H1 (cell line): Measurements from ENCODE around the gene MCHR1. TPM values are rescaled to one million over a fixed set of nuclear protein-coding genes. Genes with fewer than 3 reads are reported as not detected.
A peak's percentile ranks its signal among the peaks of the same experiment; 100 is the strongest.

Source experiments
- CTCF ChIA-PET: fragments of 300-600 bp; sonication (Branson Sonifier 250); formaldehyde crosslinking; loops from one replicate; lab custom pipeline; 2021; ENCODE audit not compliant: partially characterized antibody; lab: Charles Lee
- POLR2A ChIA-PET: fragments of 300-600 bp; sonication (Branson Sonifier 250); formaldehyde crosslinking; loops from one replicate; lab custom pipeline; 2021; ENCODE audit warnings: inconsistent platforms; ENCODE audit not compliant: partially characterized antibody; lab: Charles Lee
- DNase-seq, 2 experiments: peaks; one replicate each; pipeline versions ENCODE4 v3.0.0 to v3.0.0-alpha.2; 2010 to 2022; ENCODE audit warnings: low spot score in 2 of 2, low read depth in 1 of 2, mixed read lengths in 1 of 2
- FAIRE-seq: peaks from 2 replicates; lab custom pipeline; 2011; peaks lifted over from hg19 to GRCh38; lab: Jason Lieb, UNC
- H2AFZ ChIP-seq: 2 replicates; pipeline ENCODE4 v1.8.1; 2012; ENCODE audit warnings: low read length, inconsistent platforms
- H2AK5ac ChIP-seq: 2 replicates; pipeline ENCODE4 v1.6.1; 2013; ENCODE audit warnings: low read depth, low read length
- H2BK120ac ChIP-seq: replicated peaks from 2 replicates; pipeline ENCODE3; 2013; ENCODE audit warnings: low read depth, low read length, inconsistent platforms
- H2BK12ac ChIP-seq: 2 replicates; pipeline ENCODE4 v1.6.1; 2013; ENCODE audit warnings: low read depth, low read length
- H2BK15ac ChIP-seq: 2 replicates; pipeline ENCODE4 v1.6.1; 2013; ENCODE audit warnings: low read length
- H2BK20ac ChIP-seq: 2 replicates; pipeline ENCODE4 v1.6.1; 2013; ENCODE audit warnings: low read length
- H2BK5ac ChIP-seq: 2 replicates; pipeline ENCODE4 v1.6.1; 2013; ENCODE audit warnings: low read depth, low read length
- H3K14ac ChIP-seq: 2 replicates; pipeline ENCODE4 v1.6.1; 2013; ENCODE audit warnings: inconsistent platforms; ENCODE audit not compliant: insufficient read length
- H3K18ac ChIP-seq: 2 replicates; pipeline ENCODE4 v1.6.1; 2013; ENCODE audit warnings: low read length; ENCODE audit errors: extremely low read depth
- H3K23ac ChIP-seq: 2 replicates; pipeline ENCODE4 v1.6.1; 2013; ENCODE audit warnings: inconsistent platforms; ENCODE audit not compliant: insufficient read length
- H3K23me2 ChIP-seq: 2 replicates; pipeline ENCODE4 v1.6.1; 2013; ENCODE audit warnings: low read depth, low read length
- H3K27ac ChIP-seq: 2 replicates; pipeline ENCODE4 v1.6.1; 2011; ENCODE audit warnings: low read depth, low read length, inconsistent platforms
- H3K27me3 ChIP-seq, 4 experiments: replicated peaks in 1 of 4; 1 replicate in 1 of 4; 2 replicates in 3 of 4; pipeline versions ENCODE4 v1.6.1 to v1.8.1; 2011 to 2013; ENCODE audit warnings: low read length in 3 of 4, mild to moderate bottlenecking in 3 of 4, inconsistent platforms in 2 of 4, mixed read lengths in 2 of 4, moderate library complexity in 1 of 4; ENCODE audit not compliant: control insufficient read depth in 3 of 4, insufficient read depth in 3 of 4; ENCODE audit errors: extremely low read depth in 1 of 4
- H3K36me3 ChIP-seq, 4 experiments: 2 replicates each; pipeline versions ENCODE4 v1.6.1 to v1.8.1; 2011 to 2013; ENCODE audit warnings: mild to moderate bottlenecking in 4 of 4, low read length in 3 of 4, moderate library complexity in 2 of 4, control low read depth in 1 of 4, inconsistent platforms in 1 of 4; ENCODE audit not compliant: insufficient read depth in 4 of 4, control insufficient read depth in 2 of 4
- H3K4ac ChIP-seq: replicated peaks from 2 replicates; pipeline ENCODE3; 2013; ENCODE audit warnings: low read length, low read depth, mixed read lengths, inconsistent platforms; ENCODE audit not compliant: insufficient read length
- H3K4me1 ChIP-seq, 4 experiments: replicated peaks in 1 of 4; 1 replicate in 1 of 4; 2 replicates in 3 of 4; pipeline versions ENCODE4 v1.6.1 to v1.8.1; 2011 to 2013; ENCODE audit warnings: low read length in 3 of 4, inconsistent platforms in 2 of 4, mixed read lengths in 1 of 4; ENCODE audit not compliant: insufficient read depth in 4 of 4, control insufficient read depth in 3 of 4
- H3K4me2 ChIP-seq, 2 experiments: 2 replicates each; pipeline versions ENCODE4 v1.6.1 to v1.8.1; 2011 to 2013; ENCODE audit warnings: low read depth in 2 of 2, low read length in 2 of 2, control low read depth in 1 of 2, inconsistent platforms in 1 of 2, mild to moderate bottlenecking in 1 of 2; ENCODE audit not compliant: insufficient read depth in 1 of 2
- H3K4me3 ChIP-seq, 4 experiments: fragments of 200-600, 300-600 bp in 1 of 4; sonication (generic), shearing (Covaris generic), sonication (Bioruptor Twin) in 1 of 4; 2 replicates each; pipeline versions ENCODE4 v1.5.1 to v1.8.1; 2011 to 2016; ENCODE audit warnings: low read length in 4 of 4, low read depth in 3 of 4, control low read depth in 2 of 4, inconsistent platforms in 2 of 4, mild to moderate bottlenecking in 2 of 4, mixed read lengths in 1 of 4, moderate library complexity in 1 of 4; ENCODE audit not compliant: insufficient read depth in 2 of 4; ENCODE audit errors: extremely low read depth in 1 of 4
- H3K56ac ChIP-seq: replicated peaks from 2 replicates; pipeline ENCODE3; 2013; ENCODE audit warnings: low read depth, mild to moderate bottlenecking, mixed read lengths, low read length, inconsistent platforms; ENCODE audit not compliant: insufficient read length
- H3K79me1 ChIP-seq: 2 replicates; pipeline ENCODE4 v1.6.1; 2013; ENCODE audit warnings: low read depth, low read length, control low read depth
- H3K79me2 ChIP-seq, 2 experiments: 2 replicates each; pipeline versions ENCODE4 v1.6.1 to v1.8.1; 2012 to 2013; ENCODE audit warnings: low read length in 2 of 2, mild to moderate bottlenecking in 2 of 2, inconsistent platforms in 1 of 2; ENCODE audit not compliant: insufficient read depth in 2 of 2, control insufficient read depth in 1 of 2
- H3K9ac ChIP-seq, 4 experiments: replicated peaks in 1 of 4; 1 replicate in 1 of 4; 2 replicates in 3 of 4; pipeline versions ENCODE4 v1.6.1 to v1.8.1; 2011 to 2013; ENCODE audit warnings: low read depth in 3 of 4, low read length in 3 of 4, control low read depth in 2 of 4, mild to moderate bottlenecking in 2 of 4, moderate library complexity in 2 of 4, inconsistent platforms in 1 of 4; ENCODE audit errors: extremely low read depth in 1 of 4
- H3K9me3 ChIP-seq, 2 experiments: 2 replicates each; pipeline versions ENCODE4 v1.6.1 to v1.8.1; 2012 to 2013; ENCODE audit warnings: mild to moderate bottlenecking in 2 of 2, moderate library complexity in 2 of 2, control low read depth in 1 of 2, inconsistent platforms in 1 of 2, low read depth in 1 of 2, low read length in 1 of 2, mixed read lengths in 1 of 2; ENCODE audit not compliant: insufficient read depth in 2 of 2
- H4K20me1 ChIP-seq, 2 experiments: replicated peaks in 1 of 2; 2 replicates each; pipeline versions ENCODE3 to v1.8.1; 2011 to 2013; ENCODE audit warnings: inconsistent platforms in 2 of 2, low read length in 2 of 2, mild to moderate bottlenecking in 1 of 2; ENCODE audit not compliant: insufficient read depth in 2 of 2, control insufficient read depth in 1 of 2
- H4K5ac ChIP-seq: 2 replicates; pipeline ENCODE4 v1.6.1; 2013; ENCODE audit warnings: low read length, low read depth, mixed read lengths, inconsistent platforms; ENCODE audit not compliant: insufficient read length
- H4K8ac ChIP-seq: 2 replicates; pipeline ENCODE4 v1.8.0; 2013; ENCODE audit warnings: mild to moderate bottlenecking, moderate library complexity, low read length, inconsistent platforms; ENCODE audit not compliant: insufficient read depth; ENCODE audit errors: extremely low read depth
- H4K91ac ChIP-seq: replicated peaks from 2 replicates; pipeline ENCODE3; 2013; ENCODE audit warnings: low read length, mixed read lengths, inconsistent platforms; ENCODE audit not compliant: insufficient read length
- BACH1 ChIP-seq: IDR thresholded peaks from 2 replicates; pipeline ENCODE4 v1.6.1; 2012; ENCODE audit warnings: low read length, improper control_type of control experiment
- BCL11A ChIP-seq, 2 experiments: IDR thresholded peaks; one replicate each; pipeline ENCODE4 v1.6.1; 2011; ENCODE audit warnings: low read depth in 2 of 2, low read length in 2 of 2, mild to moderate bottlenecking in 2 of 2
- CHD1 ChIP-seq: IDR thresholded peaks from 2 replicates; pipeline ENCODE4 v1.6.1; 2012; ENCODE audit warnings: low read depth, low read length, improper control_type of control experiment
- GTF2F1 ChIP-seq: IDR thresholded peaks from 2 replicates; pipeline ENCODE4 v1.6.1; 2012; ENCODE audit warnings: low read depth, low read length, improper control_type of control experiment, borderline replicate concordance
- JUN ChIP-seq: IDR thresholded peaks from 2 replicates; pipeline ENCODE4 v1.6.1; 2011; ENCODE audit warnings: low read depth, mild to moderate bottlenecking, improper control_type of control experiment, low read length
- KDM1A ChIP-seq: fragments of 200-600, 300-600 bp; sonication (generic); IDR thresholded peaks from 2 replicates; pipeline ENCODE4 v1.7.1; 2016; ENCODE audit warnings: mild to moderate bottlenecking, low read length, borderline replicate concordance
- TAF7 ChIP-seq: optimal IDR thresholded peaks from 2 replicates; pipeline ENCODE3; 2011; ENCODE audit warnings: low read depth, mild to moderate bottlenecking, inconsistent platforms, low read length, moderate library complexity, borderline replicate concordance
- USF2 ChIP-seq: IDR thresholded peaks from 2 replicates; pipeline ENCODE4 v1.6.1; 2011; ENCODE audit warnings: low read length, improper control_type of control experiment
- WGBS, 2 experiments: shearing (Covaris generic) in 1 of 2; methylation state at CpG; one replicate each; pipeline versions ENCODE4 v1.1.6 to v1.1.7; 2013 to 2015; ENCODE audit warnings: low lambda C conversion rate in 2 of 2, mixed read lengths in 2 of 2, inconsistent platforms in 1 of 2, low coverage in 1 of 2, missing lambda C conversion rate in 1 of 2; ENCODE audit not compliant: insufficient replicate concordance in 2 of 2, insufficient coverage in 1 of 2, insufficient read length in 1 of 2; ENCODE audit errors: extremely low coverage in 1 of 2, missing lambda C conversion rate in 1 of 2; 5-methylcytosine and 5-hydroxymethylcytosine counted together
- polyA plus RNA-seq, 7 experiments: library from polyadenylated mRNA; depleted of rRNA in 3 of 7; stranded (reverse) in 5 of 7; unstranded in 2 of 7; fragments of >200 nt in 5 of 7; fragments of 200-250 nt in 2 of 7; gene quantifications; 1 replicate in 5 of 7; 2 replicates in 1 of 7; 4 replicates in 1 of 7; pipeline versions ENCODE4 v1.2.1 to v1.2.3, GENCODE V29; 2011 to 2013; ENCODE audit warnings: missing spikeins in 2 of 7, mixed read lengths in 2 of 7
- total RNA-seq: library from RNA; stranded (reverse); fragmentation: NEBNext Ultra II Directional; extraction: Animal tissue kit (Norgen Biotek cat#: 25700); gene quantifications from 2 replicates; pipeline ENCODE4 v1.2.1, GENCODE V29; 2021
- TF ChIP-seq, protein P1 (sequence below): IDR thresholded peaks from 2 replicates; pipeline ENCODE4 v1.6.1; 2012; ENCODE audit warnings: inconsistent platforms

The MCHR1 gene
- total and polyA plus RNA-seq, 2 of the 8 experiments (the other 6 are each of a cell fraction or from before 2014, with no cell fraction given) = 0.91 to 7.6 TPM

- 0 out of 2 replicates have a peak overlapping the region, but pooled peaks have one; percentile 2 for H2BK15ac ChIP-seq
Observed at GRCh38 chr22:40729284-40729683, 50.0 kb downstream of the MCHR1 start.

More at GRCh38 chr22:40729284-40729683, 50.0 kb downstream of the MCHR1 start:
- H3K79me2 ChIP-seq = no peaks in the 10 kb centered on the region
- no peak overlapping the region for H2BK120ac ChIP-seq
- no peak overlapping the region for H3K27ac ChIP-seq
- H4K20me1 ChIP-seq = no peaks in the 10 kb centered on the region
- no peak overlapping the region for H4K8ac ChIP-seq
- DNase-seq = no peak
- no peak overlapping the region for H3K14ac ChIP-seq
- no peak overlapping the region for H3K9ac ChIP-seq
- H3K4ac ChIP-seq = no peak overlapping the region
- H3K4me2 ChIP-seq = no peak overlapping the region
- H3K27me3 ChIP-seq = no peaks in the 10 kb centered on the region
- TF ChIP-seq TAF7 (no peak), CHD1 (no peak), BCL11A (IDR thresholded peaks at IDR 0.05; ENCODE audit: low read depth in 2 of 2, low read length in 2 of 2) (no peak), KDM1A (no peak), GTF2F1 (no peak), BACH1 (no peak), USF2 (no peak), JUN (no peak)
- TF ChIP-seq, protein P1, sequence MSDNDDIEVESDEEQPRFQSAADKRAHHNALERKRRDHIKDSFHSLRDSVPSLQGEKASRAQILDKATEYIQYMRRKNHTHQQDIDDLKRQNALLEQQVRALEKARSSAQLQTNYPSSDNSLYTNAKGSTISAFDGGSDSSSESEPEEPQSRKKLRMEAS = no peak
- TF ChIP-seq, all 59 proteins: peak for 0
- ChIA-PET POLR2A (interaction anchor here (1.0 kb wide), 1 partner anchor 19 kb away, joined by 3 read pairs; no protein-coding TSS in a partner anchor), CTCF (interaction anchor here (1.3 to 1.7 kb wide), 4 partner anchors 12 to 205 kb away, joined by 3 to 6 read pairs (median 6); no protein-coding TSS in a partner anchor)
- H3K79me1 ChIP-seq = no peaks in the 10 kb centered on the region; the same call in 1 of the 2 replicates
- no peak overlapping the region for H3K4me3 ChIP-seq
- 0 out of 2 replicates have a peak overlapping the region, but pooled peaks have one; percentile 86 for H2BK20ac ChIP-seq
- no peaks in the 10 kb centered on the region for H3K23me2 ChIP-seq
- no peak overlapping the region for H2AK5ac ChIP-seq
- H3K56ac ChIP-seq = no peak overlapping the region
- peak overlapping the region; percentile 27 for H4K91ac ChIP-seq
- H3K18ac ChIP-seq = no peak overlapping the region
- H2BK5ac ChIP-seq = no peak overlapping the region
- H2AFZ ChIP-seq = no peak overlapping the region
- H2BK12ac ChIP-seq = no peak overlapping the region
- no peak for FAIRE-seq
- H3K9me3 ChIP-seq = no peaks in the 10 kb centered on the region
- H3K23ac ChIP-seq = no peak overlapping the region
- WGBS, 2 experiments = 93% methylated on average over 6 of the region's 6 CpGs; no CpG with 5 or more reads in 1 of the 2 experiments
- peaks cover 0 to 11% (median 8%) of the 10 kb centered on the region in 4 experiments; a peak in 4 of 7 replicates for H3K4me1 ChIP-seq
- no peaks in the 10 kb centered on the region for H3K36me3 ChIP-seq
- H4K5ac ChIP-seq = no peak overlapping the region
